Neutrophil (primary cell): ENCODE measurements around the gene MCAT.

Source experiments
- H3K27ac ChIP-seq: fragments of 200-600 bp; sonication (generic); 2 replicates; pipeline ENCODE4 v1.5.1; 2016; ENCODE audit warnings: mild to moderate bottlenecking, moderate library complexity
- H3K27me3 ChIP-seq: fragments of 200-600 bp; sonication (generic); 2 replicates; pipeline ENCODE4 v1.6.0; 2016; ENCODE audit warnings: mild to moderate bottlenecking
- H3K36me3 ChIP-seq: fragments of 200-600 bp; sonication (generic); 2 replicates; pipeline ENCODE4 v1.5.1; 2017
- H3K4me1 ChIP-seq, 2 experiments: fragments of 200-600 bp in 1 of 2; sonication (generic) in 1 of 2; 1 replicate in 1 of 2; 2 replicates in 1 of 2; pipeline versions ENCODE4 v1.5.1 to v1.6.1; 2013 to 2016; ENCODE audit warnings: low read depth in 1 of 2, low read length in 1 of 2, mild to moderate bottlenecking in 1 of 2, moderate library complexity in 1 of 2; ENCODE audit not compliant: control insufficient read depth in 1 of 2, insufficient read depth in 1 of 2
- H3K4me3 ChIP-seq, 2 experiments: fragments of 200-600 bp in 1 of 2; sonication (generic) in 1 of 2; 1 replicate in 1 of 2; 2 replicates in 1 of 2; pipeline ENCODE4 v1.5.1; 2013 to 2016; ENCODE audit warnings: low read depth in 1 of 2, low read length in 1 of 2, mild to moderate bottlenecking in 1 of 2, moderate library complexity in 1 of 2
- H3K9me3 ChIP-seq: fragments of 200-600 bp; sonication (generic); 2 replicates; pipeline ENCODE4 v1.5.1; 2016
- CTCF ChIP-seq: fragments of 200-600 bp; sonication (generic); IDR thresholded peaks from 2 replicates; pipeline ENCODE4 v1.5.1; 2016; ENCODE audit warnings: antibody characterized with exemption

The MCAT gene

GRCh38 chr22:43126501-43127165, 16.6 kb downstream of the MCAT start:
- H3K27me3 ChIP-seq, result no peaks in the 10 kb centered on the region
- TF ChIP-seq CTCF, result no peak
- peaks cover 21 to 33% of the 10 kb centered on the region in 2 experiments for H3K4me1 ChIP-seq
- peaks cover 18% of the 10 kb centered on the region for H3K36me3 ChIP-seq
- H3K9me3 ChIP-seq, result no peaks in the 10 kb centered on the region
- no peak overlapping the region for H3K27ac ChIP-seq
- no peak overlapping the region for H3K4me3 ChIP-seq

- H3K27me3 ChIP-seq, result no peaks in the 10 kb centered on the region
Observed at GRCh38 chr22:43118953-43119458, 24.2 kb downstream of the MCAT start.

DNA sequence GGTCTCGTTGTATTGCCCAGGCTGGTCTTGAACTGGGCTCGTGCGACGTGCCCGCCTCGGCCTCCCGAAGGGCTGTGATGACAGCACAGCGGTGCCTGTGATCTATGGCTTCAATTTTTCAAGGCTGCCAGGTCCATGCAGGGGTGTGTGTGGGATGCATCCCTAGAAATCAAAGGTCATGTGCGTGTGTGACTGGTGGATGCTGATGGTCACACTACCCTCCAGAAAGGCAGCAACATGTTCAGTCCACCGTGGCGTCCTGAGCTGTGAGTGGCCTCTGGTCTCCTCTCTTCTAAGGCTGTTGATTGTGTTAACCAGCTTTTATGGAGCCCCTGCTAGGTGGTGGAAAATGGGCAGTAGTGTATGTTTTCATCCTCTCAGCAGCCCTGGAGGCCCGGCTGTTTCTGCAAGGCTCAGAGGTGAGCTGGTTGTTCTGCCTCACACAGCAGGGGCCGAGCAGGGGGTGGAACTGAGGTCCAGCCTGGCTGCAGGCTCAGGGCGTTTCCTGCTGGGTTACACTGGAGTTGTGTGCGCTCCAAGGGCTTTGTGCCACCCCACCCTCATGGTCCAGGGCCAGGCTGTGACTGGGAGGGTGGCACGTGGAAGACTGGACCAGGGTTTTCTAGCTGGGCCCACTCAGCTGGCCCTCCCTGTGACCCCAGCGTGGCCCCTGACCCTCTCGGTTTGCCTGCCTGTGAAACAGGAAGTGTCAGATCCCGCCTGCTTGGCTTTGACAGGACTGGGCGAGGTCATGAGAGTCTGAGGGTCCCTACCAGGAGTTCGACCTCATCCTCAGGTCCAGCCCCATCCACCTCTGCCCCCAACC, 25.0 kb downstream of the MCAT start:
- TF ChIP-seq CTCF, result no peak

More at GRCh38 chr22:43118953-43119458, 24.2 kb downstream of the MCAT start:
- Histone ChIP-seq H3K4me1 (peaks cover 32 to 39% of the 10 kb centered on the region in 2 experiments), H3K4me3 (no peak overlapping the region), H3K27ac (no peak overlapping the region), H3K36me3 (peaks cover under 1% of the 10 kb centered on the region), H3K9me3 (no peaks in the 10 kb centered on the region)
- TF ChIP-seq CTCF, result no peak

GRCh38 chr22:43116932-43117331, 26.3 kb downstream of the MCAT start:
- Histone ChIP-seq H3K36me3 (no peaks in the 10 kb centered on the region), H3K27me3 (peaks cover 2% of the 10 kb centered on the region), H3K27ac (no peak overlapping the region), H3K4me1 (peaks cover 37 to 40% of the 10 kb centered on the region in 2 experiments), H3K9me3 (no peaks in the 10 kb centered on the region), H3K4me3 (no peak overlapping the region)
- no peak for TF ChIP-seq CTCF

More for the DNA sequence above, 25.0 kb downstream of the MCAT start:
- no peak overlapping the region for H3K4me3 ChIP-seq
- H3K9me3 ChIP-seq, result no peaks in the 10 kb centered on the region
- no peaks in the 10 kb centered on the region for H3K36me3 ChIP-seq
- no peaks in the 10 kb centered on the region for H3K27me3 ChIP-seq
- H3K27ac ChIP-seq, result no peak overlapping the region
- H3K4me1 ChIP-seq, result peaks cover 40 to 46% of the 10 kb centered on the region in 2 experiments

DNA sequence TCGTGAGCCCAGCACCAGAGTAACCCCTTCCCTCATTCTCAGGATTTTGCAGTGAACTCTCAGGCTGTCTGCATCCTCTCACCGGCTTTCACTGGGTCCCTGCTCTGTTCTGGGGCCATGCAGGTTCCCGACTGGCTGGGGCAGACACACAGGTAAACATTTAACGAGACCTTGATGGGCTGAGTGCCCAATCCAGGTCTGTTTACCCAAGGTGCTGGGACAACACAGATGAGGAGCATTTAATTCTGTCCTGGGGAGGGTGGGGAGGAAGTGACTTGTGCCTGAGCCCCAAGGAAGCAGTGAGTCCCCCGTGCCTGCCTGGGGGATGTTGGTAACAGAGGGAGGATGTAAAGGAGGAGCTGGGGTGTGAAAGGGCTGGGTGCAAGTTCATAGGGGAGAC, 28.2 kb downstream of the MCAT start:
- peaks cover 47 to 51% of the 10 kb centered on the region in 2 experiments for H3K4me1 ChIP-seq
- no peak overlapping the region for H3K4me3 ChIP-seq
- H3K36me3 ChIP-seq, result no peaks in the 10 kb centered on the region
- no peaks in the 10 kb centered on the region for H3K9me3 ChIP-seq
- peaks cover 16% of the 10 kb centered on the region for H3K27me3 ChIP-seq
- TF ChIP-seq CTCF, result no peak
- H3K27ac ChIP-seq, result no peak overlapping the region
